Loucy (cell line): Measurements from ENCODE around the gene ZNF511.

ENCODE experiments used
- EZH2phosphoT487 ChIP-seq: fragments of 200-600 bp; IDR thresholded peaks from 2 replicates; pipeline ENCODE4 v1.6.1; 2018; ENCODE audit warnings: antibody characterized with exemption, mild to moderate bottlenecking, moderate library complexity, borderline replicate concordance
- TF ChIP-seq, protein P1 (sequence below): fragments of 200-600 bp; sonication (generic); conservative IDR thresholded peaks from 2 replicates; pipeline ENCODE4 v1.5.1; 2014; ENCODE audit warnings: mild to moderate bottlenecking, antibody characterized with exemption, low read length

DNA sequence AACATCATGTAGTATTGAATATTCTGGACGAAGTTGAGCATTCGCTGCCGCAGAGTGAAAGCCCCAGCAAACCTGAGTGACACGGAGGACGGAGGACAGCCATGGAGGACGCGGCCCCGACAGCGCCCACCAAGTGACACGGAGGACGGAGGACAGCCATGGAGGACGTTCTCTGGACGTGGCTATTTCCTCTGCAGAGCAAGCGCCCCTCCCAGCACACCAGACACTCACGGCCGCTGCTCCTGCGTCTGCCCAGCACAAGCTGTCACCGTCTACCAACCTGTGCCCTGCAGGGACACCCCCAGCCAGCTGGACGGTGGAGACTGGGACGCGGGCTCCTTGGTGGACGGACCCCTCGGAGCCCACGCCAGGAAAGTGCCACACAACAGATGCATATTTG is 24.8 kb upstream of the ZNF511 start:
- no peak for TF ChIP-seq EZH2phosphoT487
- TF ChIP-seq, protein P1, sequence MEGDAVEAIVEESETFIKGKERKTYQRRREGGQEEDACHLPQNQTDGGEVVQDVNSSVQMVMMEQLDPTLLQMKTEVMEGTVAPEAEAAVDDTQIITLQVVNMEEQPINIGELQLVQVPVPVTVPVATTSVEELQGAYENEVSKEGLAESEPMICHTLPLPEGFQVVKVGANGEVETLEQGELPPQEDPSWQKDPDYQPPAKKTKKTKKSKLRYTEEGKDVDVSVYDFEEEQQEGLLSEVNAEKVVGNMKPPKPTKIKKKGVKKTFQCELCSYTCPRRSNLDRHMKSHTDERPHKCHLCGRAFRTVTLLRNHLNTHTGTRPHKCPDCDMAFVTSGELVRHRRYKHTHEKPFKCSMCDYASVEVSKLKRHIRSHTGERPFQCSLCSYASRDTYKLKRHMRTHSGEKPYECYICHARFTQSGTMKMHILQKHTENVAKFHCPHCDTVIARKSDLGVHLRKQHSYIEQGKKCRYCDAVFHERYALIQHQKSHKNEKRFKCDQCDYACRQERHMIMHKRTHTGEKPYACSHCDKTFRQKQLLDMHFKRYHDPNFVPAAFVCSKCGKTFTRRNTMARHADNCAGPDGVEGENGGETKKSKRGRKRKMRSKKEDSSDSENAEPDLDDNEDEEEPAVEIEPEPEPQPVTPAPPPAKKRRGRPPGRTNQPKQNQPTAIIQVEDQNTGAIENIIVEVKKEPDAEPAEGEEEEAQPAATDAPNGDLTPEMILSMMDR = no peak
